Left lung (tissue), 10 donors: ENCODE data around the gene PROSER2. TPM values are rescaled to one million over a fixed set of nuclear protein-coding genes. Genes with fewer than 3 reads are reported as not detected.

Experiments
- ATAC-seq: fragments of 200-7000 bp; cut with Tn5 transposase; one replicate; pipeline ENCODE4 v1.9.1; 2020; ENCODE audit warnings: moderate library complexity
- DNase-seq, 4 donors: peaks; one replicate each; pipeline ENCODE4 v3.0.0-alpha.2; 2013 to 2020
- H3K27ac ChIP-seq, 2 donors: fragments of 200-600 bp; sonication (generic) in 1 of 2; one replicate each; pipeline versions ENCODE4 v1.5.0 to v1.8.0; 2020 to 2021
- H3K27me3 ChIP-seq, 2 donors: fragments of 200-600 bp; sonication (generic) in 1 of 2; one replicate each; pipeline versions ENCODE4 v1.5.0 to v1.8.0; 2020 to 2021
- H3K36me3 ChIP-seq, 2 donors: fragments of 200-600 bp; sonication (generic) in 1 of 2; one replicate each; pipeline versions ENCODE4 v1.5.0 to v1.8.0; 2020 to 2021
- H3K4me1 ChIP-seq, 2 donors: fragments of 200-600 bp; one replicate each; pipeline ENCODE4 v1.8.0; 2021
- H3K4me3 ChIP-seq, 2 donors: fragments of 200-600 bp; sonication (generic) in 1 of 2; one replicate each; pipeline versions ENCODE4 v1.5.0 to v1.8.0; 2020 to 2021; ENCODE audit warnings: mild to moderate bottlenecking in 1 of 2
- H3K9me3 ChIP-seq, 2 donors: fragments of 200-600 bp; sonication (generic) in 1 of 2; one replicate each; pipeline versions ENCODE4 v1.5.0 to v1.8.0; 2020 to 2021
- CTCF ChIP-seq, 2 donors: fragments of 200-600 bp; sonication (generic) in 1 of 2; IDR thresholded peaks; one replicate each; pipeline versions ENCODE4 v1.5.0 to v1.8.0; 2021; ENCODE audit warnings: antibody characterized with exemption in 2 of 2
- intact Hi-C, 2 donors: fragments of 100-400 bp; cut with DNase I; formaldehyde crosslinking; loops; one replicate each; pipeline versions ENCODE4 v1.11.2 to v1.14.2; 2022
- polyA plus RNA-seq, 6 donors: library from polyadenylated mRNA; unstranded; fragments of 120-200 nt; gene quantifications; one replicate each; pipeline ENCODE4 v1.2.1, GENCODE V29; 2013; ENCODE audit not compliant: insufficient read length in 6 of 6
- total RNA-seq, 2 donors: library from RNA; stranded (reverse); fragmentation: NEBNext Ultra II Directional; extraction: Animal tissue kit (Norgen Biotek cat#: 25700); gene quantifications; one replicate each; pipeline ENCODE4 v1.2.1, GENCODE V29; 2021
- donor health status: DM: no; HTN: yes; CAD: no.
- donor health status: DM: no; HTN: no; CAD: no.

The PROSER2 gene
- total and polyA plus RNA-seq, 8 donors: 2.0 to 14.8 (median 3.1) TPM

GRCh38 chr10:11879387-11880094, 56.4 kb downstream of the PROSER2 start:
- ATAC-seq (no peak), DNase-seq (no peak)
- Histone ChIP-seq H3K9me3 (no peaks in the 10 kb centered on the region), H3K27me3 (no peaks in the 10 kb centered on the region), H3K4me1 (peaks cover 11 to 16% of the 10 kb centered on the region in 2 donors), H3K27ac (no peak overlapping the region), H3K36me3 (no peaks in the 10 kb centered on the region), H3K4me3 (no peak overlapping the region)
- TF ChIP-seq CTCF (IDR thresholded peaks at IDR 0.05): no peak
- intact Hi-C loops: no loop called here

GRCh38 chr10:11880151-11881029, 57.2 kb downstream of the PROSER2 start:
- ATAC-seq: no peak
- no peak overlapping the region for H3K4me3 ChIP-seq
- H3K4me1 ChIP-seq: peaks cover 3 to 8% of the 10 kb centered on the region in 2 donors
- H3K27ac ChIP-seq: no peak overlapping the region
- intact Hi-C loops: no loop called here
- no peaks in the 10 kb centered on the region for H3K36me3 ChIP-seq
- H3K9me3 ChIP-seq: no peaks in the 10 kb centered on the region
- DNase-seq: no peak
- no peak for TF ChIP-seq CTCF (IDR thresholded peaks at IDR 0.05)
- H3K27me3 ChIP-seq: no peaks in the 10 kb centered on the region

DNA sequence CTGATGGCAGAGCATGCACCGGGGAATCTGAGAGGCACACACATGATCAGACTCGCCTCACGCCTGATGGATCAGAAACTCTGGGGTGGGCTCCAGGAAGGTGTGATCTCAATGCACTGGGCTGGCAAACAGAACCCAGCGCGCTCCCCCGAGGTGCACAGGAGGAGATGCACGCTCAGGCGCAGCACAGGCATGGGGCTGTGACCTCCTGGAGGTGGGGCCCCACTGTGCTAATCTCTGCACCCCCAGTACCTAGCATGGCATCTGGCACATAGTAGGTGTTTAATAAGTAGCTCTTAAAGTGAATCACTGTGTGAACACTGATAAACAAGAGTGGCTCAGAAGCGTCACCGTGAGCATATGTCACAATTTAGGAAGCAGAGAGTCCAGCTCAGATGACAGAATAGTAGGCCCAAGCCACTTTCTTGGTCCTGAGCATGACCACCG, 57.9 kb downstream of the PROSER2 start:
- Histone ChIP-seq H3K27me3 (no peaks in the 10 kb centered on the region), H3K27ac (no peak overlapping the region), H3K4me3 (no peak overlapping the region), H3K4me1 (peaks cover 0 to 4% of the 10 kb centered on the region in 2 donors), H3K36me3 (no peaks in the 10 kb centered on the region), H3K9me3 (no peaks in the 10 kb centered on the region)
- intact Hi-C loops: no loop called here
- ATAC-seq: no peak
- no peak for TF ChIP-seq CTCF (IDR thresholded peaks at IDR 0.05)
- peak in 1 of 4 donors; percentile 50 for DNase-seq

DNA sequence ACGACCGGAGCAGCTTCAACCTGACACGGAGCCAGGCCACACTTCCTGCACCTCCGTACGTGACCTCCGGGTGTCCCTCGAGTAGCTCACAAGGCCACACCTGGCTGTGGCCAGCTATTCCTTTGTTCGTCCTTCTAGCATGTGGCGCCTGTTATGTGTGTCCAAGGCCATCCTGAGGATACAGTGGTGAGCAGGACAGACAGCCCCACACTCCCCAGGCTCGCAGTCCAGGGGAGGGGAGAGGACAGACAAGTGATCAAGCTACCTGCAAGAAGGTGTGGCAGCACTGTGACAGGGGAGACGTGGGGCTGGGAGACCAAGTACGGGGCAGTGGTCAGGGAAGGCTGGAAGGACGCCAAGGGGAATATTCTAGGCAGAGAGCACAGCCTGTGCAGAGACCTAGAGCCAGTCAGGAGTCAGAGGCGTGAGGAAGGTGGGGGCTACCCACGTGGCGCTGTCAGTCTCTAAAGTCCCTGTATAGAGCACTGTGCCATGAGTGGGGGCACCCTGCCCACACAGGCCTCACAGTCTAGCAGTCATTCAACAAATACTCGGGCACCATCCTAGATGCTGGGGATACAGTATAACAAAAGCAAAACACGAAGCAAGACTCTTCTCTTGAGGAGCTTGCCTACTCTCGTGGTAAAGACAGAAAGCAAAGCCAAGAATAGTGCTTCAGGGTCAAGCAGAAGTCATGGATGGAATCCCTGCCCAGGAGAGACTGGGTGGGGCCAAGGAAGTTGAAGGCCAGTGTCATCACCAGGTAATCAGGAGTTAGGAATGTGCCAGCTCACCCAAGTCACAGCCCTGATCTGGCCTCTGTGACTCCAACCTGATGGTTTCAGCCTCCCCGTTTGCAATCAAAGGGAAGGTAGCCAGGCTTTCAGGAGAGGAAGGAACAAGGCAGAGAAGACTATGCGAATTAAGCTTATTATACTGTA, 58.6 kb downstream of the PROSER2 start:
- Histone ChIP-seq H3K36me3 (no peaks in the 10 kb centered on the region), H3K9me3 (no peaks in the 10 kb centered on the region), H3K27me3 (no peaks in the 10 kb centered on the region), H3K4me3 (no peak overlapping the region), H3K27ac (no peak overlapping the region), H3K4me1 (peaks cover 0 to 4% of the 10 kb centered on the region in 2 donors)
- peak in 1 of 4 donors; percentile 65 for DNase-seq
- TF ChIP-seq CTCF (IDR thresholded peaks at IDR 0.05): no peak
- intact Hi-C loops: no loop called here
- ATAC-seq: peak; percentile 54
